Panc1 (cell line): Measurements from ENCODE around the gene CTNND2.

Experiments used
- SIN3A ChIP-seq: IDR thresholded peaks from 2 replicates; pipeline ENCODE4 v1.6.1; 2012; ENCODE audit warnings: low read depth, mild to moderate bottlenecking, low read length, moderate library complexity, borderline replicate concordance; ENCODE audit not compliant: insufficient read depth
- TF ChIP-seq, protein P1 (sequence below): fragments of 450-650 bp; IDR thresholded peaks from 2 replicates; pipeline ENCODE4 v1.5.1; 2017; ENCODE audit warnings: mild to moderate bottlenecking

DNA sequence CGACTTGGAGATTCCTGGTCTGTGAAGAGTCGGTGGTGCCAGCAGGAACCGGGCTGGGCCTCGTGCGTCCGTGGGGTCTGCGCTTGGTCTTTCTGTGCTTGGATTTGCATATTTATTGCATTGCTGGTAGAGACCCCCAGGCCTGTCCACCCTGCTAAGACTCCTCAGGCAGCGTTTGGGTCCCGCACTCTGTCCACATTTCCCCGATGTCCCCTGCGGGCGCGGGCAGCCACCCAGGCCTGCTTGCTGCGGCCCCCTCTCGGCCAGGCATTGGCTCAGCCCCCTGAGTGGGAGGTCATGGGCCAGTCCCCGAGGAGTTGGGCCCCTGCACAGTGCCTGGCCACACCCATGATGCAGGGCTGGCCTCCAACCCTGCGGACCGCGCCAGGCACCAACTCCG, 27.4 kb upstream of the CTNND2 start:
- TF ChIP-seq, protein P1, sequence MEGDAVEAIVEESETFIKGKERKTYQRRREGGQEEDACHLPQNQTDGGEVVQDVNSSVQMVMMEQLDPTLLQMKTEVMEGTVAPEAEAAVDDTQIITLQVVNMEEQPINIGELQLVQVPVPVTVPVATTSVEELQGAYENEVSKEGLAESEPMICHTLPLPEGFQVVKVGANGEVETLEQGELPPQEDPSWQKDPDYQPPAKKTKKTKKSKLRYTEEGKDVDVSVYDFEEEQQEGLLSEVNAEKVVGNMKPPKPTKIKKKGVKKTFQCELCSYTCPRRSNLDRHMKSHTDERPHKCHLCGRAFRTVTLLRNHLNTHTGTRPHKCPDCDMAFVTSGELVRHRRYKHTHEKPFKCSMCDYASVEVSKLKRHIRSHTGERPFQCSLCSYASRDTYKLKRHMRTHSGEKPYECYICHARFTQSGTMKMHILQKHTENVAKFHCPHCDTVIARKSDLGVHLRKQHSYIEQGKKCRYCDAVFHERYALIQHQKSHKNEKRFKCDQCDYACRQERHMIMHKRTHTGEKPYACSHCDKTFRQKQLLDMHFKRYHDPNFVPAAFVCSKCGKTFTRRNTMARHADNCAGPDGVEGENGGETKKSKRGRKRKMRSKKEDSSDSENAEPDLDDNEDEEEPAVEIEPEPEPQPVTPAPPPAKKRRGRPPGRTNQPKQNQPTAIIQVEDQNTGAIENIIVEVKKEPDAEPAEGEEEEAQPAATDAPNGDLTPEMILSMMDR = no peak
- TF ChIP-seq SIN3A = no peak
